ENCODE results near the gene ARMH4.

Gene ARMH4

DNA sequence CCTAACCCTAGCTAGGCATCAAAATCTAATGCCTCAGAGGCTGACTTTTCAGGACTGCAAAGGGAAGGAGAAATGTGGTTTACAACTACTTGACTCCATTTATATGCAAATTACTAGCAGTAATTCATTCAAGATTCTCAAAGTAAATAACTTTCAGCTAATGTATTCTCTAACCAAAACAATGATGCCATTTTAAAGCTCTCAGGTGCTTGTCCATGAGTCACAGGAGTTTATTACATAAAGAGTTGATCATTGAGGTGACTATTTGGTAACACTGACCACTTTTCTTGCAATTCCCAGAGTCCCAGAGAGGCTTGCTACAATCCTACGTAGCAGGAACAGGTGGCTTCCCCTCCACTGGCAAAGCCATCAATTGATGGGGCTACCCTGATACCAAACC is 177.1 kb downstream of the ARMH4 start:
- in situ Hi-C loops (cut with HindIII; ENCODE audit: low sequenced_read_pairs): no loop called here

DNA sequence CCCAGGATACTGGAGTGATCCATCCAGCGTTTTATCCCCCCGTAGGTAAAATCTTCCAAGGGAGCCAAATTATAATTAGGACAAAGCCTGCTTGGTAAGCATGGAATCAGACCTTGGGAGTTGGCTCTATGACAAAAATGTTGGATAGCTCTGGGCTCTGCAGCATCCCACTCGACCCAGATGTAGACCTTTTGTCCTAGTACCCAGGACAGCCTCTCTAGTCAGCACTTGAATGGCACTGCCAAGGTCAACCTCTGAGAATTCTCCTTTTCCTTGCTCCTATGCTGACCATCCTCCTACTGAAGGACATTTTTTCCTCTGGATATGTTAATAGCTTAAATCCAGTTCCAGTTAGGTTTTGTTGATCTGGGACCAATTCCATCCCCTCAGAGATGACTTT is 181.4 kb downstream of the ARMH4 start:
- in situ Hi-C loops (cut with HindIII; ENCODE audit: low sequenced_read_pairs): no loop called here

- in situ Hi-C loops (cut with HindIII; ENCODE audit: low sequenced_read_pairs): no loop called here
Measured at GRCh38 chr14:57970175-57970574, 181.8 kb downstream of the ARMH4 start.

GRCh38 chr14:57963071-57963470 is 188.9 kb downstream of the ARMH4 start:
- in situ Hi-C loops (cut with HindIII; ENCODE audit: low sequenced_read_pairs): no loop called here

- in situ Hi-C loops (cut with HindIII; ENCODE audit: low sequenced_read_pairs): no loop called here
Measured at GRCh38 chr14:57962325-57963035, 189.5 kb downstream of the ARMH4 start.

DNA sequence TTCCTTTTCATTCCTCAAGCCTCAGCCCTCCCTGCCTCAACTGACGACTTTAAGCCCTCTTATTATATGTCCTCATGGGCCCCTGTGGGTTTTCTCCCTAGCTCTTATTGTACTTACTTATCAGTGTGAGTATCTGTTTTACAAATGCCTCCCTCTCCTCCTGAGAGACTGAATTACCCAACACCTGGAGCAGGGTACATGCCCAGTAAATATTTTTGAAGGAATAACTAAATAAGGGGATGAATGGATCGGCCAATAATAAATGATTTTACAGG is 190.3 kb downstream of the ARMH4 start:
- in situ Hi-C loops (cut with HindIII; ENCODE audit: low sequenced_read_pairs): no loop called here

GRCh38 chr14:57960946-57961785 is 190.8 kb downstream of the ARMH4 start:
- in situ Hi-C loops (cut with HindIII; ENCODE audit: low sequenced_read_pairs): no loop called here

GRCh38 chr14:57957441-57957840 is 194.6 kb downstream of the ARMH4 start:
- in situ Hi-C loops (cut with HindIII; ENCODE audit: low sequenced_read_pairs): no loop called here

Measured in DLD1 (cell line).